ENCODE measurements around the gene ZNF514.

Gene ZNF514

GRCh38 chr2:95166065-95166763 lies 6.6 kb upstream of the ZNF514 start:
- H3K4me3 ChIP-seq (ENCODE audit: low read depth, low read length), result peak overlapping the region; percentile 83
- no peak for TF ChIP-seq CTCF (IDR thresholded peaks at IDR 0.05; ENCODE audit: borderline replicate concordance, insufficient read depth, low read depth, low read length)

- H3K4me3 ChIP-seq (ENCODE audit: low read depth, low read length), result peak within 1 kb of the TSS; percentile 83
- 0 out of 2 replicates have a peak, but pooled peaks have one; percentile 13 for TF ChIP-seq CTCF (IDR thresholded peaks at IDR 0.05; ENCODE audit: borderline replicate concordance, insufficient read depth, low read depth, low read length)
Observed at GRCh38 chr2:95165371-95166064, 5.9 kb upstream of the ZNF514 start, which contains the start of gene ZNF2. ZNF2 (plus strand) TSS chr2:95165809; CDS start chr2:95176227, 10,418 bp downstream.

- peak overlapping the region; percentile 83 for H3K4me3 ChIP-seq (ENCODE audit: low read depth, low read length)
- TF ChIP-seq CTCF (IDR thresholded peaks at IDR 0.05; ENCODE audit: borderline replicate concordance, insufficient read depth, low read depth, low read length), result no peak
Observed at GRCh38 chr2:95165030-95165370, 5.4 kb upstream of the ZNF514 start.

- TF ChIP-seq CTCF (IDR thresholded peaks at IDR 0.05; ENCODE audit: borderline replicate concordance, insufficient read depth, low read depth, low read length), result no peak
- peak overlapping the region; percentile 60 for H3K4me3 ChIP-seq (ENCODE audit: low read depth, low read length)
Observed at GRCh38 chr2:95158891-95159619, 593 bp downstream of the ZNF514 start.

- TF ChIP-seq CTCF (IDR thresholded peaks at IDR 0.05; ENCODE audit: borderline replicate concordance, insufficient read depth, low read depth, low read length), result no peak
- H3K4me3 ChIP-seq (ENCODE audit: low read depth, low read length), result peak overlapping the region; percentile 60
Observed at GRCh38 chr2:95158441-95158840, 1.2 kb downstream of the ZNF514 start.

- no peak for TF ChIP-seq CTCF (IDR thresholded peaks at IDR 0.05; ENCODE audit: borderline replicate concordance, insufficient read depth, low read depth, low read length)
Observed at GRCh38 chr2:95149397-95149984, 10.2 kb downstream of the ZNF514 start.

More at GRCh38 chr2:95149397-95149984, 10.2 kb downstream of the ZNF514 start:
- no peak overlapping the region for H3K4me3 ChIP-seq (ENCODE audit: low read depth, low read length)
